GM12878 (cell line): ENCODE measurements around the gene EFCC1. TPM values are rescaled to one million over a fixed set of nuclear protein-coding genes. Genes with fewer than 3 reads are reported as not detected.

Experiments used
- ATAC-seq: fragments of 200-7000 bp; cut with Tn5 transposase; 3 replicates; pipeline ENCODE4 v1.9.1; 2020; ENCODE audit warnings: mild to moderate bottlenecking, moderate library complexity
- BruUV-seq: library from RNA; stranded (reverse); fragments of 400-500 nt; replicated peaks from 2 replicates; lab custom pipeline; 2021; lab: Mats Ljungman, UMichigan
- CTCF ChIA-PET: fragments of 300-600 bp; sonication (Branson Sonifier 250); formaldehyde crosslinking; extraction: SDS; loops from one replicate; lab custom pipeline; 2021; ENCODE audit warnings: inconsistent platforms; lab: Yijun Ruan, JAX
- POLR2A ChIA-PET: fragments of 350-600 bp; formaldehyde crosslinking; extraction: SDS; loops from one replicate; lab custom pipeline; 2021; ENCODE audit warnings: inconsistent platforms; lab: Charles Lee
- RAD21 ChIA-PET: fragments of 300-600 bp; sonication (Branson Sonifier 250); formaldehyde crosslinking; loops from one replicate; lab custom pipeline; 2023; ENCODE audit warnings: antibody characterized with exemption; ENCODE audit not compliant: unreplicated experiment; lab: Charles Lee
- SMC1A ChIA-PET: fragments of 300-600 bp; sonication (Branson Sonifier 250); formaldehyde crosslinking; loops from one replicate; lab custom pipeline; 2023; ENCODE audit not compliant: unreplicated experiment, uncharacterized antibody; lab: Charles Lee
- DNase-seq: peaks from one replicate; pipeline ENCODE4 v3.0.0-alpha.2; 2011; ENCODE audit warnings: low read depth, low spot score
- FAIRE-seq: peaks from 3 replicates; lab custom pipeline; 2011; peaks lifted over from hg19 to GRCh38; lab: Jason Lieb, UNC
- H2AFZ ChIP-seq: 2 replicates; pipeline ENCODE4 v1.6.0; 2011; ENCODE audit warnings: low read depth, low read length, control low read depth; ENCODE audit not compliant: control insufficient read depth
- H3K27ac ChIP-seq: 2 replicates; pipeline ENCODE4 v1.5.1; 2011; ENCODE audit warnings: control low read depth; ENCODE audit not compliant: control insufficient read depth, insufficient read depth
- H3K27me3 ChIP-seq, 2 experiments: replicated peaks in 1 of 2; 2 replicates each; pipeline versions ENCODE4 v1.6.0 to v1.6.1; 2011; ENCODE audit warnings: low read length in 1 of 2; ENCODE audit not compliant: control insufficient read depth in 2 of 2, insufficient read depth in 2 of 2
- H3K36me3 ChIP-seq, 2 experiments: 2 replicates each; pipeline ENCODE4 v1.5.1; 2011; ENCODE audit warnings: low read length in 1 of 2; ENCODE audit not compliant: control insufficient read depth in 2 of 2, insufficient read depth in 2 of 2
- H3K4me1 ChIP-seq: 2 replicates; pipeline ENCODE4 v1.6.1; 2011; ENCODE audit warnings: mild to moderate bottlenecking, low read length, moderate library complexity, mixed read lengths; ENCODE audit not compliant: control insufficient read depth, insufficient read depth
- H3K4me2 ChIP-seq: 2 replicates; pipeline ENCODE4 v1.6.0; 2011; ENCODE audit warnings: control low read depth; ENCODE audit not compliant: control insufficient read depth, insufficient read depth
- H3K4me3 ChIP-seq: fragments of 200-600 bp; sonication (generic); 2 replicates; pipeline ENCODE4 v1.5.1; 2016
- H3K79me2 ChIP-seq: 2 replicates; pipeline ENCODE4 v1.6.0; 2011; ENCODE audit warnings: low read length; ENCODE audit not compliant: control insufficient read depth, insufficient read depth
- H3K9ac ChIP-seq: 2 replicates; pipeline ENCODE4 v1.8.0; 2011; ENCODE audit warnings: low read length, control low read depth, mixed read lengths; ENCODE audit not compliant: control insufficient read depth, insufficient read depth
- H3K9me3 ChIP-seq: replicated peaks from 3 replicates; pipeline ENCODE4 v1.5.1; 2011; ENCODE audit warnings: mild to moderate bottlenecking, low read length; ENCODE audit not compliant: control insufficient read depth, insufficient read depth
- H4K20me1 ChIP-seq: 2 replicates; pipeline ENCODE4 v1.6.0; 2011; ENCODE audit not compliant: control insufficient read depth, insufficient read depth
- ATF3 ChIP-seq: IDR thresholded peaks from 2 replicates; pipeline ENCODE4 v1.6.1; 2011; ENCODE audit warnings: low read depth, mild to moderate bottlenecking, low read length, moderate library complexity, borderline replicate concordance; ENCODE audit errors: extremely low read depth
- BHLHE40 ChIP-seq, 2 experiments: fragments of 450-650 bp in 1 of 2; IDR thresholded peaks; 2 replicates each; pipeline ENCODE4 v1.6.1; 2011 to 2017; ENCODE audit warnings: low read depth in 2 of 2, borderline replicate concordance in 1 of 2, improper control_type of control experiment in 1 of 2, low read length in 1 of 2, mild to moderate bottlenecking in 1 of 2
- CTCF ChIP-seq, 3 experiments: IDR thresholded peaks in 2 of 3; conservative IDR thresholded peaks in 1 of 3; 2 replicates each; pipeline ENCODE4 v1.5.1; 2011; ENCODE audit warnings: low read depth in 3 of 3, low read length in 3 of 3, mild to moderate bottlenecking in 3 of 3, control low read depth in 2 of 3, moderate library complexity in 2 of 3, inconsistent platforms in 1 of 3, mixed read lengths in 1 of 3; ENCODE audit not compliant: control insufficient read depth in 2 of 3, insufficient read depth in 1 of 3; ENCODE audit errors: extremely low read depth in 1 of 3
- IKZF1 ChIP-seq: fragments of 450-650 bp; conservative IDR thresholded peaks from 2 replicates; pipeline ENCODE4 v1.6.1; 2017; ENCODE audit warnings: antibody characterized with exemption, mild to moderate bottlenecking
- JUND ChIP-seq: IDR thresholded peaks from 2 replicates; pipeline ENCODE4 v1.6.1; 2012; ENCODE audit warnings: low read depth, mild to moderate bottlenecking, low read length, improper control_type of control experiment, moderate library complexity
- RELB ChIP-seq: fragments of 450-650 bp; IDR thresholded peaks from 2 replicates; pipeline ENCODE4 v1.6.1; 2017; ENCODE audit warnings: low read depth, mild to moderate bottlenecking, moderate library complexity
- SMAD1 ChIP-seq: fragments of 450-650 bp; IDR thresholded peaks from 2 replicates; pipeline ENCODE4 v1.6.1; 2018; ENCODE audit warnings: mild to moderate bottlenecking, low read depth; ENCODE audit not compliant: partially characterized antibody
- TAF1 ChIP-seq: IDR thresholded peaks from 2 replicates; pipeline ENCODE4 v1.6.1; 2011; ENCODE audit warnings: mild to moderate bottlenecking, low read depth, low read length, borderline replicate concordance
- TBL1XR1 ChIP-seq: IDR thresholded peaks from 2 replicates; pipeline ENCODE4 v1.6.1; 2012; ENCODE audit warnings: low read depth, low read length, improper control_type of control experiment
- TCF12 ChIP-seq: IDR thresholded peaks from 2 replicates; pipeline ENCODE4 v1.6.1; 2011; ENCODE audit warnings: low read depth, mild to moderate bottlenecking, low read length
- ZNF622 ChIP-seq: fragments of 450-650 bp; IDR thresholded peaks from 2 replicates; pipeline ENCODE4 v1.6.1; 2017; ENCODE audit warnings: mild to moderate bottlenecking, inconsistent platforms
- WGBS: methylation state at CpG from one replicate; pipeline ENCODE4 v1.1.6; 2016; ENCODE audit warnings: low lambda C conversion rate; ENCODE audit not compliant: insufficient replicate concordance, insufficient coverage; ENCODE audit errors: missing lambda C conversion rate; 5-methylcytosine and 5-hydroxymethylcytosine counted together
- in situ Hi-C: fragments of 300-500 bp; cut with MboI; formaldehyde crosslinking; loops from 9 replicates; pipeline ENCODE4 v1.14.3; 2018; ENCODE audit warnings: mixed read lengths
- intact Hi-C: fragments of 100-400 bp; cut with micrococcal nuclease; formaldehyde crosslinking; loops from one replicate; pipeline ENCODE4 v1.14.2; 2022; ENCODE audit not compliant: unreplicated experiment
- polyA plus RNA-seq, 11 experiments: library from polyadenylated mRNA; depleted of rRNA in 4 of 11; unstranded in 6 of 11; stranded (reverse) in 5 of 11; fragments of >200 nt; fragmentation: Nextera tagmentation in 4 of 11; fragmentation: Illumina TruSeq in 1 of 11; extraction: Ambion mirVana in 4 of 11; extraction: Trizol in 1 of 11; gene quantifications; 1 replicate in 1 of 11; 2 replicates in 10 of 11; pipeline versions ENCODE4 v1.2.1 to v1.2.3, GENCODE V29; 2011 to 2016; ENCODE audit warnings: inconsistent platforms in 2 of 11, missing spikeins in 2 of 11, low read depth in 1 of 11
- total RNA-seq, 4 experiments: library from RNA; depleted of rRNA in 3 of 4; stranded (reverse); fragments of >200 nt in 3 of 4; fragmentation: Illumina TruSeq in 1 of 4; extraction: Trizol in 1 of 4; gene quantifications; 2 replicates each; pipeline versions ENCODE4 v1.2.1 to v1.2.3, GENCODE V29; 2013 to 2021

Gene EFCC1
- total and polyA plus RNA-seq, 10 of the 15 experiments (the other 5 are each of a cell fraction or from before 2014, with no cell fraction given) = not detected

GRCh38 chr3:128967748-128968355, 33.3 kb upstream of the EFCC1 start:
- SMC1A ChIA-PET = no interaction called here

GRCh38 chr3:128969993-128970739, 30.9 kb upstream of the EFCC1 start:
- Histone ChIP-seq H3K4me3 (no peak overlapping the region), H3K4me1 (no peaks in the 10 kb centered on the region), H3K4me2 (no peak overlapping the region), H3K27ac (no peak overlapping the region), H3K9ac (no peak overlapping the region), H2AFZ (no peak overlapping the region), H3K9me3 (no peaks in the 10 kb centered on the region), H3K79me2 (no peaks in the 10 kb centered on the region), H3K27me3 (peaks cover 0 to 2% of the 10 kb centered on the region in 2 experiments; a peak in 1 of 4 replicates), H4K20me1 (no peaks in the 10 kb centered on the region), H3K36me3 (no peaks in the 10 kb centered on the region)
- in situ Hi-C loops = loop anchor here (5.0 kb wide), 1 partner anchor 277 kb away; the partner anchor contains the start of gene COPG1
- FAIRE-seq = peak; percentile 68
- WGBS = 7% methylated on average over 12 of the region's 12 CpGs
- intact Hi-C loops = loop anchor here (1.0 kb wide), 3 partner anchors 83 to 275 kb away; partner anchors contain the start of gene ISY1
- ATAC-seq = peak; percentile 82
- SMC1A ChIA-PET = interaction anchor here (0.6 to 4.0 kb wide), 27 partner anchors 19 to 413 kb away, joined by 3 to 53 read pairs (median 4); partner anchors contain the start of genes ACAD9 and COPG1
- POLR2A ChIA-PET = interaction anchor here (0.6 to 1.4 kb wide), 3 partner anchors 159 to 413 kb away, joined by 3 to 4 read pairs (median 4); no protein-coding TSS in a partner anchor
- CTCF ChIA-PET = interaction anchor here (0.6 to 3.8 kb wide), 66 partner anchors 12 to 532 kb away, joined by 3 to 120 read pairs (median 5); partner anchors contain the start of genes ACAD9, CFAP92, COPG1 and ISY1
- no peak for DNase-seq
- BruUV-seq = no TSS peak
- RAD21 ChIA-PET = interaction anchor here (0.7 to 3.1 kb wide), 22 partner anchors 12 to 492 kb away, joined by 3 to 50 read pairs (median 4); partner anchors contain the start of gene COPG1
- no peak for TF ChIP-seq TAF1
- peak in 1 of 2 experiments; percentile 16; a peak in 1 of 4 replicates for TF ChIP-seq BHLHE40 (IDR thresholded peaks at IDR 0.05; ENCODE audit: borderline replicate concordance in 1 of 2, low read depth in 2 of 2, low read length in 1 of 2)
- no peak for TF ChIP-seq TCF12
- TF ChIP-seq ATF3 = peak; percentile 10; the same call in 1 of the 2 replicates
- peak; percentile 87 to 91 (median 89) for TF ChIP-seq CTCF (IDR thresholded peaks at IDR 0.05 in 2 of 3, conservative IDR thresholded peaks at IDR 0.05 in 1 of 3; ENCODE audit: control insufficient read depth in 2 of 3, extremely low read depth in 1 of 3, insufficient read depth in 1 of 3, low read depth in 3 of 3, low read length in 3 of 3)
- no peak for TF ChIP-seq RELB

More at GRCh38 chr3:128967748-128968355, 33.3 kb upstream of the EFCC1 start:
- ATAC-seq (no peak), DNase-seq (no peak), FAIRE-seq (no peak)
- no peaks in the 10 kb centered on the region for H3K79me2 ChIP-seq
- H3K4me2 ChIP-seq = no peak overlapping the region
- no peak overlapping the region for H2AFZ ChIP-seq
- no peaks in the 10 kb centered on the region for H4K20me1 ChIP-seq
- H3K27me3 ChIP-seq = peaks cover 0 to 2% of the 10 kb centered on the region in 2 experiments; a peak in 1 of 4 replicates
- H3K4me1 ChIP-seq = no peaks in the 10 kb centered on the region
- POLR2A ChIA-PET = no interaction called here
- no peaks in the 10 kb centered on the region for H3K9me3 ChIP-seq
- TF ChIP-seq SMAD1 = no peak
- TF ChIP-seq IKZF1 = no peak
- TF ChIP-seq ZNF622 = no peak
- no peak for TF ChIP-seq JUND
- TF ChIP-seq TBL1XR1 = no peak
- BruUV-seq = no TSS peak
- no peak overlapping the region for H3K9ac ChIP-seq
- in situ Hi-C loops (no loop called here), intact Hi-C loops (no loop called here)
- H3K36me3 ChIP-seq = no peaks in the 10 kb centered on the region
- 40% methylated on average over 6 of the region's 6 CpGs for WGBS
- RAD21 ChIA-PET = interaction anchor here (1.0 kb wide), 1 partner anchor 85 kb away, joined by 3 read pairs; no protein-coding TSS in a partner anchor
- H3K4me3 ChIP-seq = no peak overlapping the region
- H3K27ac ChIP-seq = no peak overlapping the region
- CTCF ChIA-PET = interaction anchor here (0.7 to 1.2 kb wide), 2 partner anchors 59 to 278 kb away, joined by 3 to 4 read pairs; no protein-coding TSS in a partner anchor
